Measurements from ENCODE around the gene ZBTB12.
"Not testable (repeated sequence)": the region's sequence is repeated elsewhere in the genome, so short reads cannot be mapped to it uniquely, and the experiment has no call there.

ZBTB12 gene, protein sequence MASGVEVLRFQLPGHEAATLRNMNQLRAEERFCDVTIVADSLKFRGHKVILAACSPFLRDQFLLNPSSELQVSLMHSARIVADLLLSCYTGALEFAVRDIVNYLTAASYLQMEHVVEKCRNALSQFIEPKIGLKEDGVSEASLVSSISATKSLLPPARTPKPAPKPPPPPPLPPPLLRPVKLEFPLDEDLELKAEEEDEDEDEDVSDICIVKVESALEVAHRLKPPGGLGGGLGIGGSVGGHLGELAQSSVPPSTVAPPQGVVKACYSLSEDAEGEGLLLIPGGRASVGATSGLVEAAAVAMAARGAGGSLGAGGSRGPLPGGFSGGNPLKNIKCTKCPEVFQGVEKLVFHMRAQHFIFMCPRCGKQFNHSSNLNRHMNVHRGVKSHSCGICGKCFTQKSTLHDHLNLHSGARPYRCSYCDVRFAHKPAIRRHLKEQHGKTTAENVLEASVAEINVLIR

DNA sequence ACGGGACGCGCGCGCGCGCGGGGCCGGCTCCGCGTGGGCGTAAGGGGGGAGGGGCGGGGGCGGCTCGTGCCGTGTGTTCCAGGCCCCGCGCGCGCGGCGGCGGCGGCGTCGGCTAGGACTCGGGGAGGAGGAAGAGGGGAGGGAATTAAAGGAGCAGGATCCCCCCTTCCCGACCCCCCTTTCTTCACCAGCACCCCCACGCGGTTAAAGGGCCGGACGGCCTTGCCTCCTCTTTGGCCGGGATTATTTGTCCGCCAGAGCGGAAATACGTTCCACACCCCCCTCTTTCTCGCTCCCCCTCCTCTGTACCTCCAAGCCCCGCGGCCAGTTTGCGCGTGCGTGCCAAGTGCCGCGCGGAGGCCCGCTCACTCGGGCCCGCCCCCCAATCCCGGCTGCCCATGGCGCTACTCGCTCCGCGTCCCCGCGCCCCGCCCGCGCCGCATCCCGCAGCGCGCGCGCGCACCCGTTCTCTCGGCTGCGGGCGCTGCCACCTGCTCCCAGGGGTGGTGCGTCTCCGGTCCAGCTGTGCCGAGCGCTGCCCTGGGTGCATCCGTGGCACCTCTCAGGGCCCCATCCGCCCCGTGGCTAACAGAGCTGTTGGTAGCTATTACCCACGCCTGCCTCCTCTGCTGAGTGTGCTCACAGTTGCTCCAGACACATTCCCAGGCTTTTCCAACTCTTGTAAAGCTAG is at the start of gene ZBTB12:
TSS of gene ZBTB12 (minus strand) at position 134 of the 691 bp plus-strand sequence. CDS start 781 bp downstream, outside the sequence.
- peak; percentile 85 for DNase-seq (ENCODE audit: low read depth)

DNA sequence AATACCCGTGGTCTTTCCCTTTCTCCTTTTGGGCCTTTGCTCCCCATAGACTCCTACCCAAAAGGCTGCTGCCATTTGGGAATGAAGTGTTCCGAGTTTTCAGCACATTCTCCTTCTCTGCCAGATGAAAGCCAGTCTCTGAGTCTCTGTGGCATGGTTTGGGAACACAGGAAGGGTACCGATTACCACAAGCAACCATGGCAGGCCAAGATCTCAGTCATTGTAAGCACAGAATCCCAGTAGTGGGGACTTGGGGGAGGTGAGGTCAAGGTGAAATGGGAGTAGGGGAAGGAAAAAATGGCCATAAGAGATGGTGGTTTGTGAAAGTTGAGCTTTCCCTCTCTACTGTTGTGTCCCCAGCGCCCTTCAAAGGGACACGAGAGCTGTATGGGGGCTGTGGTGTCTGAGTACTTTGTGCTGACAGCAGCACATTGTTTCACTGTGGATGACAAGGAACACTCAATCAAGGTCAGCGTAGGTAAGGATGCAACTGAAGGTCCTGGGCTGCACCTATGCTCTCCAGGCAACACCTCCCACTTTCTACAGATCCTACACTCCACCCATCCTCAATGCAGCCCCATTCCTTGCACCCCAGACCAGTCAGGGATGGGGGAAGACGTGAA is 48.2 kb upstream of the ZBTB12 start:
- no peak for DNase-seq (ENCODE audit: low read depth)

DNA sequence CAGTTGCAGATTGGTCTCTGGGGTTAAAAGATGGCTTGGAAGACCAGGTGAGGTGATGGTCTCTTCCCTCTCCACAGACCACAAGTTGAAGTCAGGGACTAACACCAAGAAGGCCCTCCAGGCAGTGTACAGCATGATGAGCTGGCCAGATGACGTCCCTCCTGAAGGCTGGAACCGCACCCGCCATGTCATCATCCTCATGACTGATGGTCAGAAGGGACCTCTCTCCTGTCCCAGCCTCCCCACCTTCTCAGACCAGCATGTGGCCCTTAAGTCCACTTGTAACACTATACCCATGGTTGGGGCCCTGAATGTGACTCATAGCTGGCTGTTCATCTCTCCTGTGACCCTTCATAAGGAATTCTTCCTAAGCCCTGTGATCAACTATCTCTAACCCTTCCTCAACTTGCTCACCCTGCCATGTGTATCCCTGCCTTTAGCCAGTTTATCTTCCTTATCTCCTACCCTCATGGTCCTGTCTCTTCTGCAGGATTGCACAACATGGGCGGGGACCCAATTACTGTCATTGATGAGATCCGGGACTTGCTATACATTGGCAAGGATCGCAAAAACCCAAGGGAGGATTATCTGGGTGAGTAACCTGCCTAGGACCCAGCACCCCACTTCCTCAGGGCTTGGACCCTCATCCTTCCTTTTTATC is 47.0 kb upstream of the ZBTB12 start:
- peak; percentile 40 for DNase-seq (ENCODE audit: low read depth)

DNA sequence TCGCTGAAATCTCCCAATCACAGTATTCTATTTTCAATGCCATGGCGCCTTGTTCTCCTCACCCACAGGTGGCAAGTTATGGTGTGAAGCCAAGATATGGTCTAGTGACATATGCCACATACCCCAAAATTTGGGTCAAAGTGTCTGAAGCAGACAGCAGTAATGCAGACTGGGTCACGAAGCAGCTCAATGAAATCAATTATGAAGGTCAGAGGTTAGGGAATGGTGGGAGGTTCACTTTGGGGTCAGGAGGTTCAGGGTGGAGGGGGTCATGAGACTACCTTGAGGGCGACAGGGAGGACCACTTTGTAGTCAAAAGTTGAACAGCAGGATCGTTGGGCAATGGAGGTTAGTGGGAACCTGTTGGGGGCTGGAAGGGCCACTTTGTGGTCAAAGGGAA is 46.4 kb upstream of the ZBTB12 start:
- no peak for DNase-seq (ENCODE audit: low read depth)

DNA sequence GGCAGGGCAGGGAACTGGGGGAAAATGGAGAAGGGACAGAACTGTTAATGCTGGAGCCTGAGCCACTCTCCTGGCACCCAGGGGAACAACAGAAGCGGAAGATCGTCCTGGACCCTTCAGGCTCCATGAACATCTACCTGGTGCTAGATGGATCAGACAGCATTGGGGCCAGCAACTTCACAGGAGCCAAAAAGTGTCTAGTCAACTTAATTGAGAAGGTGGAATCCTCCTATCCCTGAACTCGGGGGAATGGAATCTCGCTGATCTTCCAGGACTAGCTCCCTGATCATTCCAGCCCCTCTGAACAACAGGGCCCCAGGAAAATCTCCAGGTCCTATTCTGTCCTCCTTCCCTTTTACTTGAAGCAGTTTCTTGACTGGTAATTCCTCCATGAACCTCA is 46.0 kb upstream of the ZBTB12 start:
- no peak for DNase-seq (ENCODE audit: low read depth)

DNA sequence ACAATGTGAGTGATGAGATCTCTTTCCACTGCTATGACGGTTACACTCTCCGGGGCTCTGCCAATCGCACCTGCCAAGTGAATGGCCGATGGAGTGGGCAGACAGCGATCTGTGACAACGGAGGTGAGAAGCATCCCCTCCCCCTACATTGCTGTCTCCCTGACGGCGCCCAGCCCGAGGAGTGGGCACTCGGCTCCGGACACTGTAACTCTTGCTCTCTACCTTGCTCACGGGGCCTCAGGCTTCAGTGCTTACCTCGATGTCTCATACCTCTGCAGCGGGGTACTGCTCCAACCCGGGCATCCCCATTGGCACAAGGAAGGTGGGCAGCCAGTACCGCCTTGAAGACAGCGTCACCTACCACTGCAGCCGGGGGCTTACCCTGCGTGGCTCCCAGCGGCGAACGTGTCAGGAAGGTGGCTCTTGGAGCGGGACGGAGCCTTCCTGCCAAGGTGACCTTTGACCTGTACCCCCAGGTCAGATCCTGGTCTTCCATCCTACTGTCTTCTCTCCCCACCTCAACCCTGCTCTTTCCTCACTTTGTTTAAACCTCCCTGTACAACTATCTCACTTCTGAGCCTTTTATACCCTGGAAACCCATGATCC is 45.3 kb upstream of the ZBTB12 start:
- no peak for DNase-seq (ENCODE audit: low read depth)

DNA sequence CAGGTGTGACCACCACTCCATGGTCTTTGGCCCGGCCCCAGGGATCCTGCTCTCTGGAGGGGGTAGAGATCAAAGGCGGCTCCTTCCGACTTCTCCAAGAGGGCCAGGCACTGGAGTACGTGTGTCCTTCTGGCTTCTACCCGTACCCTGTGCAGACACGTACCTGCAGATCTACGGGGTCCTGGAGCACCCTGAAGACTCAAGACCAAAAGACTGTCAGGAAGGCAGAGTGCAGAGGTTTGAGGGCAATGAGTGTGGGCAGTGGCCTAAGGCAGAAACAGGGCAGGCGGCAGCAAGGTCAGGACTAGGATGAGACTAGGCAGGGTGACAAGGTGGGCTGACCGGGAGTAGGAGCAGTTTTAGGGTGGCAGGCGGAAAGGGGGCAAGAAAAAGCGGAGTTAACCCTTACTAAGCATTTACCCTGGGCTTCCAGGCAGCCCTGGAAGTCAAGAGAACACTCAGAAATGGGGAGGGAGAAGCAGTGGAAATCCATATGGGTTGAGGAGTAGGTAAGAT is 44.5 kb upstream of the ZBTB12 start:
- no peak for DNase-seq (ENCODE audit: low read depth)

DNA sequence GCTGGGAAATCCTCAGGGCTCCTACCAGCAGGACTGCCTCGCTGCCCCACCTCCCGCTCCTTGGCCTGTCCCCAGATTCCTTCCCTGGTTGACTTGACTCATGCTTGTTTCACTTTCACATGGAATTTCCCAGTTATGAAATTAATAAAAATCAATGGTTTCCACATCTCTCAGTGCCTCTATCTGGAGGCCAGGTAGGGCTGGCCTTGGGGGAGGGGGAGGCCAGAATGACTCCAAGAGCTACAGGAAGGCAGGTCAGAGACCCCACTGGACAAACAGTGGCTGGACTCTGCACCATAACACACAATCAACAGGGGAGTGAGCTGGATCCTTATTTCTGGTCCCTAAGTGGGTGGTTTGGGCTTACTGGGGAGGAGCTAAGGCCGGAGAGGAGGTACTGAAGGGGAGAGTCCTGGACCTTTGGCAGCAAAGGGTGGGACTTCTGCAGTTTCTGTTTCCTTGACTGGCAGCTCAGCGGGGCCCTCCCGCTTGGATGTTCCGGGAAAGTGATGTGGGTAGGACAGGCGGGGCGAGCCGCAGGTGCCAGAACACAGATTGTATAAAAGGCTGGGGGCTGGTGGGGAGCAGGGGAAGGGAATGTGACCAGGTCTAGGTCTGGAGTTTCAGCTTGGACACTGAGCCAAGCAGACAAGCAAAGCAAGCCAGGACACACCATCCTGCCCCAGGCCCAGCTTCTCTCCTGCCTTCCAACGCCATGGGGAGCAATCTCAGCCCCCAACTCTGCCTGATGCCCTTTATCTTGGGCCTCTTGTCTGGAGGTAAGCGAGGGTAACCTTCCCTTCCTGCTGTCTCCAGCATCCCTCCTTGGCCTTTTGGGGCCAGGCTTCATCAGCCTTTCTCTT is 43.9 kb upstream of the ZBTB12 start, which contains the start of gene CFB:
TSS of gene CFB (plus strand) at position 589 of the 863 bp plus-strand sequence. CDS start at position 716, 127 bp downstream.
- DNase-seq (ENCODE audit: low read depth), result peak; percentile 81

DNA sequence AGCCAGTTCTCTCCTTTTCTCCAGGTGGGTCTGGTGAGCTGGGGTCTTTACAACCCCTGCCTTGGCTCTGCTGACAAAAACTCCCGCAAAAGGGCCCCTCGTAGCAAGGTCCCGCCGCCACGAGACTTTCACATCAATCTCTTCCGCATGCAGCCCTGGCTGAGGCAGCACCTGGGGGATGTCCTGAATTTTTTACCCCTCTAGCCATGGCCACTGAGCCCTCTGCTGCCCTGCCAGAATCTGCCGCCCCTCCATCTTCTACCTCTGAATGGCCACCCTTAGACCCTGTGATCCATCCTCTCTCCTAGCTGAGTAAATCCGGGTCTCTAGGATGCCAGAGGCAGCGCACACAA is 43.2 kb upstream of the ZBTB12 start:
- DNase-seq (ENCODE audit: low read depth), result no peak

DNA sequence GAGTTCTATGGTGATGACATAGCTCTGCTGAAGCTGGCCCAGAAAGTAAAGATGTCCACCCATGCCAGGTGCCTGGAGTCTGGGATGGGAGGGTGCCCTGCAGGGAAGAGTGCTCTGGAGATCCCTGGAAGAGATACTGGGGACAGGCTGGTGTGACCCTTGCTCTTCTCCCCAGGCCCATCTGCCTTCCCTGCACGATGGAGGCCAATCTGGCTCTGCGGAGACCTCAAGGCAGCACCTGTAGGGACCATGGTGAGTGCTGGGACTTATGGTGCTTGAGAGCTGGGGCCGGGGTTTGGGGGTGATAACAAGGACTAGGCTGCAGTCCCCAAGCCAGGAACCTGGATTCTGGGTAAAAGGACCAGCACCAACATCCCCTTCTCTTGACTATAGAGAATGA is 41.9 kb upstream of the ZBTB12 start:
- DNase-seq (ENCODE audit: low read depth), result no peak

DNA sequence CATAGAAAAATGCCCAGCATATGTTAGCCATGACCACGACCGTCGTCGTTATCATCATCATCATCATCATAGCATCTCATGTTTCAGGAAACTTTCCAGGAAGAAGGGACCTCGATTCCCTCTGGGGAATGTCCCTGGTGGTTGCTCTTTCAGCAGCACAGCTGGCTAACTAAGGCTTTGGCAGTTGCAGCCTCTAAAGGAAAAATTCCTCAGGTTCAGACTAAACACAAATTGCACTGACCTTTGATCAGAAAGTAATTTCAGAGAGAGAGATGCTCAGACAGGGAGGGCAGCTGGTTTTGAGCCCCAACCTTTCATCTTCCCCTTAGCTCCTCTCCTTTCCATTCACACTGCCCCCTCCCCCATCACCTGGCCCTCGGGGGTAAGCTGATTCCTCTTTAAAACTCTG is 38.4 kb upstream of the ZBTB12 start:
- DNase-seq (ENCODE audit: low read depth), result no peak

DNA sequence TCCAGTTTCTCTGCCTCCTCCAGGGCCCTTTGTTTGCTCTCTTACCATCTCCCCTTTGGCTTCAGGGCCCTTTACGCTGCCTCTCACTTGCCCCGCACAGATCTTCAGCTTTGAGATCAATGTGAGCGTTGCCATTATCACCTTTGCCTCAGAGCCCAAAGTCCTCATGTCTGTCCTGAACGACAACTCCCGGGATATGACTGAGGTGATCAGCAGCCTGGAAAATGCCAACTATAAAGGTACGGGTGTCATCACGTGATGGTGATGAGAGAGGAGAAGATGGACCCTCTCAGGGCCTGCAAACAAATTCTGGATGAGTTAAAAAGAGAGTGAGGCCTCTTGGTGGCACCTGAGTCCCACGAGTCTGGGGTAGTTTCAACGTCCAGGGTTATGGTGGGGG is 33.9 kb upstream of the ZBTB12 start:
- DNase-seq (ENCODE audit: low read depth), result no peak

DNA sequence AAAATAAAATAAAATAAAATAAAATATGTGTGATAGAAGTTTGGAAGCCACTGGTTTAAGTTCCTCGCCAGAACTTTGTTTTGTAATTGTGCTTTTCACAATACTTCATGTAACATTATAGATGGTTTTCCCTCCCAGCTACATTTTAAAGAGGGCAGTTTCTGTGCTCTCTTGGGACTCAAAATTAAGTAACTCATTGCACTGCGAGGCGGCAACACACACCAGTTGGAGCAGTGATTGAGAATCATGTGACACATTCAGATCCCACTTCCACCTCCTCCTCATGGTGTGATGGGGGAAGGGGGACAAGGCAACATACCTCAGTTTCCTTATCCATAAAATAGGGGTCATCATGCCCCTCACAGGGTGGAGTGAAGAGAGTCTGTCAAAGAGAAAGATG is 33.1 kb upstream of the ZBTB12 start:
- no peak for DNase-seq (ENCODE audit: low read depth)

DNA sequence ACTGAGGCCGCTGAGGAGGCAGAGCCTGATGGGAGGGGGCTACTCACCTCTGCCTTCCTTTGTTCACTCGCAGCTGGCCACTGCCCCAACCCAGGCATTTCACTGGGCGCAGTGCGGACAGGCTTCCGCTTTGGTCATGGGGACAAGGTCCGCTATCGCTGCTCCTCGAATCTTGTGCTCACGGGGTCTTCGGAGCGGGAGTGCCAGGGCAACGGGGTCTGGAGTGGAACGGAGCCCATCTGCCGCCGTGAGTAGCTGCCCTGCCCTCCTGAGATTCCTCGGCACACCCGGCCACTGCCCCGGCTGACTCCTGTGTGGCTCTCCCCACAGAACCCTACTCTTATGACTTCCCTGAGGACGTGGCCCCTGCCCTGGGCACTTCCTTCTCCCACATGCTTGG is 31.7 kb upstream of the ZBTB12 start:
- no peak for DNase-seq (ENCODE audit: low read depth)

DNA sequence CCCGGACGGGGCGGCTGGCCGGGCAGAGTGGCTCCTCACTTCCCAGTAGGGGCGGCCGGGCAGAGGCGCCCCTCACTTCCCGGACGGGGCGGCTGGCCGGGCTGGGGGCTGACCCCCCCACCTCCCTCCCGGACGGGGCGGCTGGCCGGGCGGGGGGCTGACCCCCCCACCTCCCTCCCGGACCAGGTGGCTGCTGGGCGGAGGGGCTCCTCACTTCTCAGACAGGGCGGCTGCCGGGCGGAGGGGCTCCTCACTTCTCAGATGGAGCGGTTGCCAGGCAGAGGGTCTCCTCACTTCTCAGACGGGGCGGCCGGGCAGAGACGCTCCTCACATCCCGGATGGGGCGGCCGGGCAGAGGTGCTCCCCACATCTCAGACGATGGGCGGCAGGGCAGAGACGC is 30.3 kb upstream of the ZBTB12 start:
- not testable (repeated sequence) for DNase-seq (ENCODE audit: low read depth)

DNA sequence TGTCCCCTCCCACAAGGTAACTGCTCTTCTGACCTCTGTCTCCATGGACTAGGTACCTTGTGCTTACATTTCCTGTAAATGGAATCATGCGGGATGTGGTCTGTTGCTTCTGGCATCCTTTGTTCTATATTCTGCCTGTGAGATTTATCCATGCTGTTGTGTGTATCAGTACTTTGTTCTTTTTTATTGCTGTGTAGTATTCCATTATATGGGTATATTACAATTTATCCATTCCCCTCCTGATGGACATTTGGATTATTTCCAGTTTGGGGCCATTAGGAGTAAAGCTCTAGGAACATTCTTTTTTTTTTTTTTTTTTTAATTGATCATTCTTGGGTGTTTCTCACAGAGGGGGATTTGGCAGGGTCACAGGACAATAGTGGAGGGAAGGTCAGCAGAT is 29.1 kb upstream of the ZBTB12 start:
- DNase-seq (ENCODE audit: low read depth), result no peak

DNA sequence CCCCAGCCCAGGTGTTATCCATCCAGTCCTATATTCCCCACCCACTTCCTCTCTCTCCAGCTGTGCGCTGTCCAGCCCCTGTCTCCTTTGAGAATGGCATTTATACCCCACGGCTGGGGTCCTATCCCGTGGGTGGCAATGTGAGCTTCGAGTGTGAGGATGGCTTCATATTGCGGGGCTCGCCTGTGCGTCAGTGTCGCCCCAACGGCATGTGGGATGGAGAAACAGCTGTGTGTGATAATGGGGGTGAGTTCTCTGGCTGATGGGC is 26.7 kb upstream of the ZBTB12 start:
- no peak for DNase-seq (ENCODE audit: low read depth)

DNA sequence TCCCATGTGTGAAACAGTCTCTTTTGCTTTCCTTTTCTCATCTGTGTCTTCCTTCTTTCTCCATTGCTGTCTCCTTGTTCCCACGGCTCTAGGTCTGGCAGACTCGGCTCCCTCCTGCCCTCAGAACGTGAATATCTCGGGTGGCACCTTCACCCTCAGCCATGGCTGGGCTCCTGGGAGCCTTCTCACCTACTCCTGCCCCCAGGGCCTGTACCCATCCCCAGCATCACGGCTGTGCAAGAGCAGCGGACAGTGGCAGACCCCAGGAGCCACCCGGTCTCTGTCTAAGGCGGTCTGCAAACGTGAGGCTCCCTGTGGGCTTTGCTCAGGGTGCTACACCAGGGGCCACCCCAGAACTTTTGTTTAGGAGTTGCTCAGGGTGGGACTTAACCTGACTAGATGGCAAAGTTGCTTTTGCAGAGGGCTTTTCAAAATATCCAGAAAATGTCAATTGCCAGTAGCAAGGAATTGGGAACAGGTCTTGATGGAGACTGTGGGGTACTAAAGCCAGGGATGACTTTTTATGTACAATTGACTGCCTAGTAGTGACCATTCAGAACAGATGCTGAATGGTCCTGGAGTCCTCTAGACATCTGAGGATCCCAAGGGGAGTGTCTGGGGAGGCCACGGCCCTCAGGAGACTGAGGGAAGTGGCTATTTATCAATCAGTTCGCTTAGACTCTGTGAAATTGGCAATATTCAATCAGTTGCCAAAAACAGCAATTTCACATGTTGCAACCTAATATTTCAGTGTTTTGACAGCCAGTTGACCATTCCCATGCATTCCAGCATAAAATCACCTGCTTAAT is 26.2 kb upstream of the ZBTB12 start:
- DNase-seq (ENCODE audit: low read depth), result no peak

DNA sequence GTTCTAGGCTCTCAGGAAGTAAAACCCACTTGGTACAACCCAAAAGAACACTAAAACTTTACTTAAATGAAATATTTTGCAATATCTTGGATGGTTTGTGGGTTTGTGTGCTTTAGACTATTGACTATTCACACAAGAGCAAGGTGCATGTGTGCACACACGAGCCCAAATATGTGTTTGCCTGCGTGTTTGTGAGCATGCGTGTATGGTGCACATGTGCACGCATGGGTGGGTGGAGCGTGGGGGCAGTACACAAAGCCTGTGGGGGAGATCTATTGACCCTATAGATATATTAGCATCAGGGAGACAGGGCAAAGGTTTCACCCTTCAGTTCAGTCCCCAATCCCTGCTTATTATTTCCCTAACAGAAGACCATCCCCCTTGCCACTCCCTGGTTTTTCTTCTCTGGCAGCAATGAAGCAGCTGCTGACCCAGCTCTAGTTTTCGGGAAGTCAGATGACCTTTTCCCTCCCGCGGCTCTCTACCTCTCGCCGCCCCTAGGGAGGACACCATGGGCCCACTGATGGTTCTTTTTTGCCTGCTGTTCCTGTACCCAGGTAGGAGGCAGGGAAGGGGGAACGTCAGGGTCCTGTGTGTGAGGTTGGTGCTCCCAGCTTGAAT is 25.5 kb upstream of the ZBTB12 start, which contains the start of gene C2:
TSS of gene C2 (plus strand) at position 476 of the 621 bp plus-strand sequence. CDS start at position 512, 36 bp downstream.
- no peak for DNase-seq (ENCODE audit: low read depth)

DNA sequence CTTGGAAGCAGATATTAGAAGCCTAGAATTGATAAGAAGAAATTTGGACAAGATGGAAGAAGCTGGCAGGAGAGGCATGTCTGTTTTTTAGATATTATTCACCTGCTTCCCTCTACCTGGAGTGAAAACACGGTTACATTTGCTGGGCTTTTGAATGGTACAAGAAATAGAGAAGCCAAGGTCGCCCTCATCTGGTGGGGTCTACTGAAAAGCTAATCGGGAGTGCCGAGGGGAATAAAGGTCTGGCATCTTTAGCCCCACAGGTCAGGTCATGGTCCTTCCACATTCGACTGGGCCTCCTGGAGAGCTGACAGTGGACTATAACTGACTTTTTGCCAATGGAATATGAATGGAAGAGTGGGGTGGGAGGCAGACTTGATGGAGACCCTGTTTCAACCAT is 21.1 kb upstream of the ZBTB12 start:
- no peak for DNase-seq (ENCODE audit: low read depth)
